RWPE2 (cell line): ENCODE data around the gene SURF4.

Experiments used
- ATAC-seq: fragments of 200-7000 bp; cut with Tn5 transposase; 3 replicates; pipeline ENCODE4 v1.9.1; 2021; ENCODE audit warnings: low read depth
- DNase-seq: peaks from one replicate; pipeline ENCODE4 v3.0.0-alpha.2; 2020; ENCODE audit warnings: low spot score
- H3K27ac ChIP-seq: fragments of 450-650 bp; 2 replicates; pipeline ENCODE4 v1.5.1; 2017; ENCODE audit warnings: mild to moderate bottlenecking; ENCODE audit not compliant: poor library complexity, severe bottlenecking
- H3K27me3 ChIP-seq: fragments of 250-450 bp; sonication (Bioruptor Pico); 2 replicates; pipeline ENCODE4 v1.5.1; 2021; ENCODE audit warnings: mild to moderate bottlenecking, moderate library complexity; ENCODE audit not compliant: insufficient read depth, poor library complexity, severe bottlenecking
- H3K36me3 ChIP-seq: fragments of 250-450 bp; sonication (Bioruptor Pico); 2 replicates; pipeline ENCODE4 v1.5.1; 2020; ENCODE audit warnings: low read depth, mild to moderate bottlenecking, moderate library complexity
- H3K4me1 ChIP-seq: fragments of 250-450 bp; sonication (Bioruptor Pico); 2 replicates; pipeline ENCODE4 v1.5.1; 2021; ENCODE audit warnings: mild to moderate bottlenecking, moderate library complexity; ENCODE audit not compliant: insufficient read depth, poor library complexity, severe bottlenecking
- H3K4me3 ChIP-seq: fragments of 250-450 bp; sonication (Bioruptor Pico); 2 replicates; pipeline ENCODE4 v1.5.1; 2021; ENCODE audit warnings: mild to moderate bottlenecking, moderate library complexity; ENCODE audit not compliant: severe bottlenecking
- H3K9me3 ChIP-seq: fragments of 250-450 bp; sonication (Bioruptor Pico); 2 replicates; pipeline ENCODE4 v1.5.1; 2021; ENCODE audit warnings: mild to moderate bottlenecking, moderate library complexity; ENCODE audit not compliant: severe bottlenecking
- CTCF ChIP-seq: fragments of 450-650 bp; IDR thresholded peaks from one replicate; pipeline ENCODE4 v1.5.1; 2017; ENCODE audit warnings: mild to moderate bottlenecking, moderate library complexity; ENCODE audit not compliant: poor library complexity, severe bottlenecking

The SURF4 gene

DNA sequence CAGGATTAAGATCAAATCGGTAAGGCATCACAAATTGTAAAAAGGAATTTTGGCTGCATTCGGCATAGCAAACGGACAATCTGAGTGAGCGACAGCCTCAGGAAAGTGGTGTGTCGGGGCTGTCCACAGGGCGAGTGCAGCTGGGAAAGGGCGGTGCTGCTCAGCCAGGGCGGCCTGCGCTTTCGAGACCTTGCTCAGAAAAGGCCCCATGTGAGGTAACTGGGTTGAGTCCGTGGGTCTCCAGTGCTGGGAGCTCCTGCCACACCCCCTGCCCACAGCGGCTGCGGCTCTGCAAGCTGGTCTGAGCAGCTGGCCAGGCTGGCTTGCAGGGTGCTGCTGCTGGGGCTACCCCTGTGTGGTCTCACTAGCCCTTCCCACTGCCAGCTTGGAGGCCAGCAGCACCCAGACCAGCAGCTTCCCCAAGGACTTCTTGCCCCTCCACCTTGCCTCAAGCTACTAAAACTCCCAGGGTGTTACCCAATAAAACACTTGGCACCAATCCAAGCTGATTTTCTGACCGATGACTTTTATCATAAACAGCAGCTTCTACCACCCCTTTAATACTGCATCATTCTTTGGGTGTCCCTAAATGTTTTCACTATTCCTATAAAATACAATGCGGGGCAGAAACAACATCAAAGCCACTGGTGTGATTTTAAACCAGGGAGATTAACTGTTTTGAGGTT lies 13.4 kb downstream of the SURF4 start:
- Histone ChIP-seq H3K27me3 (no peaks in the 10 kb centered on the region), H3K27ac (no peak overlapping the region), H3K9me3 (no peaks in the 10 kb centered on the region), H3K4me1 (peaks cover 13% of the 10 kb centered on the region), H3K4me3 (no peak overlapping the region), H3K36me3 (peaks cover 97% of the 10 kb centered on the region)
- TF ChIP-seq CTCF, result no peak
- DNase-seq (no peak), ATAC-seq (no peak)

DNA sequence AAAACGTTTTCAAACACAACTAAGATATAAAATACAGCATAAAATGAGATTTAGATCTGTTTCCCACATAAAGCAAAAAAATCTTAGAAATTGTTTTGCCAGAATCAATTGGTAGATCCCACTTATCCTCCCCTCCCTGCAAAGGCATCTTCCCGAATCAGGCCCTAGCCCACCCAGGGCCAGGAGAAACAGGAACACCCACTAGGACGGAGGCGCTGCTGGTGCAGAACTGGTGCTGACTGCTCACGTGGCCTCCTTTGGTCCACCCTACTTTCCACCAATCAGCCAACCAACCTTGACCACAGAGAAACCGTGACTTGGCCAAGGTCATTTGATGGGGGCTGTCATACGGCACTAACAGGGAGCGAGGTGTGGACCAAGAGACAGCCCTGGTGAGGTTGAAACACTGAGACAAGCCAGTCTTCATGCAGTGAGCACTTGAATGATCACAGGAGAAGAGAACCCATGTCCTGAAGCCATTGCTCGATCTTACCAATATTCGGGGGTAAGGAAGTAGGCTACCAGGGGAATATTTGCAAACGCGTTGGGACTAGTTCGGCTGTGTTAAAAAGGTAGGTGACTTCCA lies 14.3 kb downstream of the SURF4 start:
- Histone ChIP-seq H3K36me3 (peaks cover 90% of the 10 kb centered on the region), H3K27me3 (no peaks in the 10 kb centered on the region), H3K27ac (no peak overlapping the region), H3K9me3 (no peaks in the 10 kb centered on the region), H3K4me1 (peaks cover 13% of the 10 kb centered on the region), H3K4me3 (no peak overlapping the region)
- ATAC-seq (no peak), DNase-seq (no peak)
- TF ChIP-seq CTCF, result no peak

DNA sequence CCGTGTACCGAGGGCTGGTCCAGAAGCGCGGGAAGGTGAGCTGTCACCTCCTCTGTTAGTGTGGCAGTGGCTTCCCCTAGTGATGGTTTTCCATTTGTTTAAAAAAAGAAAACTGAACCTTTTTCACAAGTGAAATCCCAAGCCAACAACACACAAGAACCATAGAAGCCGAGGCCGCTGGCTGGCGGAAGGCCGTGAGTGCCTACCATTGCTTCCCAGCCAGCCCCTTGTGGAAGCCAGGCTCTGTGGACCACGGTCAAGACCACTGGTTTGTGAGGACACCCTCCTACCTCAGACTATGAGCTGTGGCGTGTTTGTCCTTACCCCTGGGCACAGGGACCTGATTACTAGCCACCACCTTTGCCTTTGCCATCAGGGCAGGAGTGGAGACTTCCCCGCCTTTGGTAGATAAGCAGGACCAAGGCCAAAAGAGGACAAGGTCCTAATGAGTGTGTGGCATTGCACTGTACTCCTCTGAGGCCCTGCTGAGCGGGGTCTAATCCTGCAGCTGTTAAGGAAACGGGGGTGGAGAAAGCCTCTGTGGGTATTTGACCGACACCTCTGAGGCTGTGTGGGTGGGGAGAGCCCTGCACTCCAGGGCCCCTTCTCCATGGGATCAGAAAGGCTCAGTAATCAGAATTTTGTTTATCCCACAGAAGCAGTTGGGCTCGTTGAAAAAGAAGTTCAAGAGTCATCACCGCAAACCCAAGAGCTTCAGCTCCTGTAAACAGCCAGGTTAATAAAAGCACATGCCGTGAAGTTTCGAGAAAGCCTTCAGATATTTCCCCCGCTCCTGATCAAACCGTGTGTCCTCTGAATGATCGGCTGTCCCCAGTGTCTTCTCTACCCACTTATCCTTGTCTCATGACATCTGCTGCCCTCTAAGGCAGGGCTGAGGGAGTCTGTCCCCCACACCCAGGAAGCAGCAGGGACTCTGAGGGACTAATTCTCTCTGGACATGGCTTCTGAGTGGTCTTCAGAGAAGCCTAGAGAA lies 15.2 kb downstream of the SURF4 start:
- no peak for TF ChIP-seq CTCF
- no peaks in the 10 kb centered on the region for H3K27me3 ChIP-seq
- peaks cover 10% of the 10 kb centered on the region for H3K4me1 ChIP-seq
- no peak overlapping the region for H3K4me3 ChIP-seq
- peaks cover 81% of the 10 kb centered on the region for H3K36me3 ChIP-seq
- no peak overlapping the region for H3K27ac ChIP-seq
- DNase-seq, result no peak
- no peak for ATAC-seq
- H3K9me3 ChIP-seq, result no peaks in the 10 kb centered on the region

GRCh38 chr9:133359399-133360175 lies 16.3 kb downstream of the SURF4 start:
- no peak overlapping the region for H3K27ac ChIP-seq
- H3K36me3 ChIP-seq, result peaks cover 71% of the 10 kb centered on the region
- no peak for ATAC-seq
- no peaks in the 10 kb centered on the region for H3K27me3 ChIP-seq
- no peaks in the 10 kb centered on the region for H3K9me3 ChIP-seq
- DNase-seq, result no peak
- no peak overlapping the region for H3K4me3 ChIP-seq
- peak; percentile 38 for TF ChIP-seq CTCF
- no peaks in the 10 kb centered on the region for H3K4me1 ChIP-seq
